Osteocyte (in vitro differentiated cells): Measurements from ENCODE around the gene AFTPH. TPM values are rescaled to one million over a fixed set of nuclear protein-coding genes. Genes with fewer than 3 reads are reported as not detected.
A peak's percentile ranks its signal among the peaks of the same experiment; 100 is the strongest.

Experiments used
- DNase-seq: peaks from one replicate; pipeline ENCODE4 v3.0.0; 2021; ENCODE audit warnings: mixed read lengths; ENCODE audit not compliant: unreplicated experiment; ENCODE audit errors: extremely low spot score
- H3K27ac Mint-ChIP-seq: one replicate; pipeline ENCODE4 v1.8.0; 2021; ENCODE audit warnings: mild to moderate bottlenecking, mixed read lengths; ENCODE audit not compliant: unreplicated experiment
- H3K27me3 Mint-ChIP-seq: one replicate; pipeline ENCODE4 v1.8.0; 2021; ENCODE audit warnings: mixed read lengths; ENCODE audit not compliant: unreplicated experiment
- H3K36me3 Mint-ChIP-seq: one replicate; pipeline ENCODE4 v1.8.0; 2021; ENCODE audit warnings: mixed read lengths; ENCODE audit not compliant: unreplicated experiment
- H3K4me1 Mint-ChIP-seq: one replicate; pipeline ENCODE4 v1.8.0; 2021; ENCODE audit warnings: mixed read lengths; ENCODE audit not compliant: unreplicated experiment
- H3K4me3 Mint-ChIP-seq: one replicate; pipeline ENCODE4 v1.8.0; 2021; ENCODE audit warnings: mild to moderate bottlenecking, moderate library complexity, mixed read lengths; ENCODE audit not compliant: unreplicated experiment
- H3K9me3 Mint-ChIP-seq: one replicate; pipeline ENCODE4 v1.8.0; 2021; ENCODE audit warnings: mixed read lengths; ENCODE audit not compliant: unreplicated experiment
- total RNA-seq: library from RNA; stranded (reverse); gene quantifications from 2 replicates; pipeline ENCODE4 v1.2.1, GENCODE V29; 2021
- TF ChIP-seq, protein P1 (sequence below): fragments of 200-600 bp; sonication (generic); IDR thresholded peaks from 2 replicates; pipeline ENCODE4 v1.5.0; 2021; ENCODE audit warnings: antibody characterized with exemption, mild to moderate bottlenecking, moderate library complexity

AFTPH gene
- total RNA-seq, 1 donor from 2014 or later: 15.5 TPM

DNA sequence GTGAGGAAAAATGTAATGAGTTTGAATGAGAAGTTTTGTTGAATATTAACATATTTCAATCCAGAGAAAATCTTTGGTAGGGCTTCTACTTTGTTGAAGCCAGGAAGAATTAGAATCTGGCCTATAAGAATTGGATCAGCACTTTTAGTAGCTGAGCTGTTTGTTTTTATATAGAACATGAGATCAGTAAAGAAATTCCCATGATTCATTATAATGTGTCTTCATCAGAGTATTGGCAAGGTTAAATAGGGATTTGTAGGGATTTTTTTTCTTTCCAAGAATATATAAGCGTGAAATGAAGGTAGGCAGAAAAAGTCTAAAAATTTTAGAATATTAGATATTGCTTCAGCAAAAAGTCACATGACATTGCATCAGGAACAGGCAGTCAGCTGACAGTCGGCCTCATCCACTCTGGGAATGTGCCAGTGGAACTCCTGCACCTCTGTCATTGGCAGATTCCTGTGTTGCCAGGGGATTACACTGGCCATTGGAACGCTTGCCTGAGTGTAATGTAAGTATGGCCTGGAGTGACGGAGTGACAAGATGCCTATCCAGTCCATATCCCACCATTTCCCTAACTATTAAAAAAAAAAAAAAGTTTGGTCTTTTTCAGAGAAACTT lies 69.0 kb downstream of the AFTPH start:
- Mint-ChIP-seq H3K4me3 (no peak overlapping the region), H3K9me3 (no peaks in the 10 kb centered on the region), H3K27ac (no peak overlapping the region), H3K4me1 (peaks cover 20% of the 10 kb centered on the region), H3K27me3 (no peaks in the 10 kb centered on the region), H3K36me3 (peaks cover 25% of the 10 kb centered on the region)
- TF ChIP-seq, protein P1, sequence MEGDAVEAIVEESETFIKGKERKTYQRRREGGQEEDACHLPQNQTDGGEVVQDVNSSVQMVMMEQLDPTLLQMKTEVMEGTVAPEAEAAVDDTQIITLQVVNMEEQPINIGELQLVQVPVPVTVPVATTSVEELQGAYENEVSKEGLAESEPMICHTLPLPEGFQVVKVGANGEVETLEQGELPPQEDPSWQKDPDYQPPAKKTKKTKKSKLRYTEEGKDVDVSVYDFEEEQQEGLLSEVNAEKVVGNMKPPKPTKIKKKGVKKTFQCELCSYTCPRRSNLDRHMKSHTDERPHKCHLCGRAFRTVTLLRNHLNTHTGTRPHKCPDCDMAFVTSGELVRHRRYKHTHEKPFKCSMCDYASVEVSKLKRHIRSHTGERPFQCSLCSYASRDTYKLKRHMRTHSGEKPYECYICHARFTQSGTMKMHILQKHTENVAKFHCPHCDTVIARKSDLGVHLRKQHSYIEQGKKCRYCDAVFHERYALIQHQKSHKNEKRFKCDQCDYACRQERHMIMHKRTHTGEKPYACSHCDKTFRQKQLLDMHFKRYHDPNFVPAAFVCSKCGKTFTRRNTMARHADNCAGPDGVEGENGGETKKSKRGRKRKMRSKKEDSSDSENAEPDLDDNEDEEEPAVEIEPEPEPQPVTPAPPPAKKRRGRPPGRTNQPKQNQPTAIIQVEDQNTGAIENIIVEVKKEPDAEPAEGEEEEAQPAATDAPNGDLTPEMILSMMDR: no peak
- no peak for DNase-seq

GRCh38 chr2:64594226-64594989 lies 70.3 kb downstream of the AFTPH start:
- peaks cover 20% of the 10 kb centered on the region for H3K4me1 Mint-ChIP-seq
- H3K27me3 Mint-ChIP-seq: no peaks in the 10 kb centered on the region
- no peak overlapping the region for H3K4me3 Mint-ChIP-seq
- no peaks in the 10 kb centered on the region for H3K9me3 Mint-ChIP-seq
- H3K36me3 Mint-ChIP-seq: peaks cover 23% of the 10 kb centered on the region
- peak overlapping the region; percentile 23 for H3K27ac Mint-ChIP-seq
- TF ChIP-seq, protein P1: no peak
- no peak for DNase-seq

DNA sequence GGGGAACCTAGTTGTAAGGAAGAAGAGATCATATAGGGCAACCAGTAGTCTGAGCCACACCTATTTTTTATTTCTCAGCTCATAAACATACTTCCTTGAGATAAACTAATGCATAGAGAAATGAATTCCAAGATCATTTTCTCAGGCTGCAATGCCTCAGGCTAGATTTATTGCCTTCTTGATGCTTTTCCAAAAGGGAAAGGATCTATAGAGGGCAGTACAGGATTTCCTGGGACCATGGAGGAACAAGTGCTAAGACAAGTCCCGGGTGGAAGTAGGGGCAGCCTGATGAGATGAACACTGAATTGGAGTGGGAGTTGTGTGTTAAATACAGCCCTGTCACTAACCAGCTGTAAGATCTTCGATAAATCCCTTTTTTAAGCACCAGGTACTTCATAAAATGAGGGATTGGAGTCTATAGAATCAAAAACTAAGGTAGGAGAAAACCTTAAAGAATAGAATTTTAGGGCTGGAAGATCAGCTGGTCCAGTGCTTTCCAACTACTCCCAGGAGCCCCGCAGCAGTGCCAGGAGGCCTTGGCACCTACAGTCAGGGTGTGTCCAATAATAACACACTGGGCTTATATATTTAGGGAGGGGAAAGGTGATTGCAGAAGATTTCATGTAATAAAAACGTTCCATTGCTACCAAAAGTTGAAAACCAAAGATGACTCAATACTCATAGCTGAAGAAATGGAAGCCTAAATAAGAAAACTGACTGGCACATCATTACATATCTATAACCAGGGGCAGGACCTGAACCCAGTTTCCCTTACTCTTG lies 71.5 kb downstream of the AFTPH start:
- Mint-ChIP-seq H3K9me3 (no peaks in the 10 kb centered on the region), H3K4me3 (no peak overlapping the region), H3K4me1 (peaks cover 25% of the 10 kb centered on the region), H3K36me3 (peaks cover 16% of the 10 kb centered on the region), H3K27ac (no peak overlapping the region), H3K27me3 (no peaks in the 10 kb centered on the region)
- no peak for DNase-seq
- TF ChIP-seq, protein P1: peak; percentile 47

GRCh38 chr2:64598226-64598625 lies 74.1 kb downstream of the AFTPH start:
- H3K27ac Mint-ChIP-seq: no peak overlapping the region
- no peaks in the 10 kb centered on the region for H3K27me3 Mint-ChIP-seq
- H3K9me3 Mint-ChIP-seq: no peaks in the 10 kb centered on the region
- peaks cover 28% of the 10 kb centered on the region for H3K4me1 Mint-ChIP-seq
- H3K4me3 Mint-ChIP-seq: no peak overlapping the region
- H3K36me3 Mint-ChIP-seq: no peaks in the 10 kb centered on the region
- DNase-seq: no peak
- TF ChIP-seq, protein P1: no peak

- Mint-ChIP-seq H3K36me3 (peaks cover 3% of the 10 kb centered on the region), H3K4me1 (peaks cover 21% of the 10 kb centered on the region), H3K27me3 (no peaks in the 10 kb centered on the region), H3K4me3 (no peak overlapping the region), H3K9me3 (peaks cover 9% of the 10 kb centered on the region), H3K27ac (no peak overlapping the region)
- TF ChIP-seq, protein P1: no peak
- DNase-seq: no peak
These were observed 75.3 kb downstream of the AFTPH start for GRCh38 chr2:64599469-64599868.
